ENCODE results near the gene FOSL2. TPM values are rescaled to one million over a fixed set of nuclear protein-coding genes. Genes with fewer than 3 reads are reported as not detected.
A peak's percentile ranks its signal among the peaks of the same experiment; 100 is the strongest.

FOSL2 gene
- total RNA-seq, 1 experiment from 2014 or later, result 61.8 TPM

- DNase-seq (ENCODE audit: low spot score), result no peak
Observed at GRCh38 chr2:28411956-28412609, 19.4 kb downstream of the FOSL2 start.

GRCh38 chr2:28412625-28413151 lies 20.0 kb downstream of the FOSL2 start:
- DNase-seq (ENCODE audit: low spot score), result no peak

GRCh38 chr2:28413152-28413898 lies 20.7 kb downstream of the FOSL2 start:
- DNase-seq (ENCODE audit: low spot score), result peak; percentile 52

GRCh38 chr2:28413899-28414295 lies 21.2 kb downstream of the FOSL2 start:
- DNase-seq (ENCODE audit: low spot score), result no peak

- no peak for DNase-seq (ENCODE audit: low spot score)
Observed at GRCh38 chr2:28414583-28414982, 21.9 kb downstream of the FOSL2 start.

- DNase-seq (ENCODE audit: low spot score), result no peak
Observed at GRCh38 chr2:28415010-28415409, 22.4 kb downstream of the FOSL2 start.

- DNase-seq (ENCODE audit: low spot score), result no peak
Observed at GRCh38 chr2:28415715-28416114, 23.1 kb downstream of the FOSL2 start.

- no peak for DNase-seq (ENCODE audit: low spot score)
Observed at GRCh38 chr2:28419003-28419402, 26.3 kb downstream of the FOSL2 start.

GRCh38 chr2:28419443-28420270 lies 27.0 kb downstream of the FOSL2 start:
- DNase-seq (ENCODE audit: low spot score), result peak; percentile 66

GRCh38 chr2:28420722-28421121 lies 28.1 kb downstream of the FOSL2 start:
- no peak for DNase-seq (ENCODE audit: low spot score)

GRCh38 chr2:28422908-28423741 lies 30.5 kb downstream of the FOSL2 start:
- no peak for DNase-seq (ENCODE audit: low spot score)

- DNase-seq (ENCODE audit: low spot score), result no peak
Observed at GRCh38 chr2:28423856-28424605, 31.4 kb downstream of the FOSL2 start.

GRCh38 chr2:28424799-28425463 lies 32.3 kb downstream of the FOSL2 start:
- DNase-seq (ENCODE audit: low spot score), result no peak

GRCh38 chr2:28425464-28425835 lies 32.8 kb downstream of the FOSL2 start:
- no peak for DNase-seq (ENCODE audit: low spot score)

GRCh38 chr2:28427741-28428415 lies 35.2 kb downstream of the FOSL2 start:
- no peak for DNase-seq (ENCODE audit: low spot score)

- DNase-seq (ENCODE audit: low spot score), result no peak
Observed at GRCh38 chr2:28428486-28428885, 35.8 kb downstream of the FOSL2 start.

- DNase-seq (ENCODE audit: low spot score), result no peak
Observed at GRCh38 chr2:28429636-28430376, 37.1 kb downstream of the FOSL2 start.

- no peak for DNase-seq (ENCODE audit: low spot score)
Observed at GRCh38 chr2:28430377-28430765, 37.7 kb downstream of the FOSL2 start.
